IPS-18c (cell line): ENCODE results near the gene SYTL2.
"Not testable (repeated sequence)": the region's sequence is repeated elsewhere in the genome, so short reads cannot be mapped to it uniquely, and the experiment has no call there.

Experiments
- H3K4me3 ChIP-seq: 2 replicates; pipeline ENCODE4 v1.7.0; 2013; ENCODE audit warnings: low read depth, mild to moderate bottlenecking, low read length, moderate library complexity; ENCODE audit not compliant: insufficient read depth
- H3K9me3 ChIP-seq: one replicate; pipeline ENCODE4 v1.6.1; 2013; ENCODE audit warnings: mild to moderate bottlenecking, low read length, moderate library complexity; ENCODE audit not compliant: control insufficient read depth, insufficient read depth

SYTL2 gene

DNA sequence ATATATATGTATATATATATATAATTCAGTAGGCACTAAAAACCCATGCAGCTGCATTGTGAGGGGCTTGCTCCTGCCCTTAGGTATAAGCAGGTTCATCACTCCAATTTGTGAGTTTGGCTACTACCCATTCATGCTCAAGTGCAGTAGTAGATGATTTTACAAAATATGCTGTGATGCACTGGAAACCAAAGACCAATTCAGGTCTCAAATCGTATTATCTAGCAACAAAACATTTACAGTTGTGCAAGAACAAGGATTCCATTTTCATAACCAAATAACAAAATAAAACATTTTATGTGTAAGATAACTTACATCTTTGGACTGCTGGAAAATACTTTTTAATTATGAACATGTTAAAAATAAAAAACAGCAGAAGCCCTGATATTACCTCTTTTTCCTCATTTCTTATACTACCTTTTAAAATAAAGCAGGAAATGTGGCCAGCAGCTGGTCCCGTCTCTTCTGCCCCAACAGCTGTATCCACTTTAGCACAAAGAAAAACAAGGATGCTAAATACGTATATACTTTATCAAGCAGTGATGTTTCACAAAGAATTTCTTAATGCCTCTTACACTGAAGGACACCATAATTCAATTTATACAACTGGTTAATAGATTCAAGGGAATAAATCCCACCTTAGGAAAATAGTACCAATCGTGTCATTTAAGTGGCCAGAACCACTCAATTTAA is 148.8 kb downstream of the SYTL2 start:
- Histone ChIP-seq H3K9me3 (no peaks in the 10 kb centered on the region), H3K4me3 (peak overlapping the region; percentile 17)

DNA sequence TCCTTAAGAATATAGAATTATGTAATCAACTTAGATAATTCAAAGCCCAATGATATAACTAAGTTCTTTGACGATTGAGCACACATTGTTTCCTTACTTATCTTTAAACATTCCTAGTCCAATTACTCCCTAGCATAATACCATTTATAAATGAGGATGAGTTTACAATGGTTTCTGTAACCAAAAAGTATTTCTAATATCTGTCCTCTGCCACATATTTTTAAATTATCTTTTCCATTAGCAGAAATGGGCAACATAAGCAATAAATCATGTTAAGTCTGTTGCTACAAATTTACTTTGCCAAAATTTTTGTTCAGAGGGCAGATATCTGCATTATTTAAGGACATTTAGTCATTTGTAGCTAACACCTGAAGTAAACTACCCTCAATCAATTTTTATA is 152.8 kb downstream of the SYTL2 start:
- no peak overlapping the region for H3K4me3 ChIP-seq
- no peaks in the 10 kb centered on the region for H3K9me3 ChIP-seq

DNA sequence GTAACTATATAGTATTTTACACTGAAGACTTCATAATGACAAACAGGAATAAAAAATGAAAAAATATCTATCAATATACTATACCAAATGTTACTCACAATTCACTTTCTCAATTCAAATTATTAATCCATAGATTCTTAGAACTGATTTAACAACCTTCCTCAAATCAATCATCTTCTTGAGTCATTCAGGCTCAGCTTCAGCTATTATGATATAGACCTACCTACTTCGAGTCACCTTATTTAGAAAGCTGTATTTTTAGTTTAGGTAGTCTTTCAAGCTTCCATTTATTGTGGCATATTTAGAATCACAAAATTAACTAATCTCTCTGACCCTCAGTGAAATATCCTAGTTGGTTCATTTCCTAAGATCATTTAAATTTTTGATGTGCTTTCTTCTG is 154.2 kb downstream of the SYTL2 start:
- Histone ChIP-seq H3K9me3 (no peaks in the 10 kb centered on the region), H3K4me3 (no peak overlapping the region)

GRCh38 chr11:85654343-85654742 is 156.6 kb downstream of the SYTL2 start:
- not testable (repeated sequence) for H3K9me3 ChIP-seq, H3K4me3 ChIP-seq

DNA sequence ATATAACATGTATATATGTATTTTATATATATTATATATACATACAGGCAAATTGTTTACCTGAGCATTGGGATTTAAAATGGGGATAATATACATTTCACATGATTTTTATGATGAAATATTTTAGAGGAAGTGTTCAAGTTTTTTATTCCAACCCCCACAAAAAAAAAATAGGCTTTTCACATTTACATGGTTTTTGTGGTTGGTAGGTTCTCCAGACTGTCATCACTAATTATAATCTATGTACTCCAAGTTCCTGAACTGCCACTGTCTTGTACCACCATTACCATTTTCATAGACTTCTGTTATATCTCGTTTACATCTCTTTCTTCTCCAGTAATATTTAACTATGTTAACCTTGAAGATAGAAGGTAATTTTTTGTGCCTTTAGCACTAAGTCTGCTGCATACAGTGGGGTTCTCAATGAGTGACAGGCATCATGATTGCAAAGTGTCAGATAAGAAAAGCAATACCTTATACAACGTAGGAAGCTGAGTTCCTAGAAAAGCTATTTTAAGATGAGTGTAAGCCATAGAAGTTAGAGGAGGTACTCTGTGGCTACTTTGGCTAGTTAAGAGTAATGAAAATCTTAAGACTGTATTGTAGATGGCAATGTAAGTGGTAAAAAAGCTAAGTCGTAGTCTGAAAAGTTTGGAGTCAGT is 158.0 kb downstream of the SYTL2 start:
- Histone ChIP-seq H3K9me3 (no peaks in the 10 kb centered on the region), H3K4me3 (no peak overlapping the region)

DNA sequence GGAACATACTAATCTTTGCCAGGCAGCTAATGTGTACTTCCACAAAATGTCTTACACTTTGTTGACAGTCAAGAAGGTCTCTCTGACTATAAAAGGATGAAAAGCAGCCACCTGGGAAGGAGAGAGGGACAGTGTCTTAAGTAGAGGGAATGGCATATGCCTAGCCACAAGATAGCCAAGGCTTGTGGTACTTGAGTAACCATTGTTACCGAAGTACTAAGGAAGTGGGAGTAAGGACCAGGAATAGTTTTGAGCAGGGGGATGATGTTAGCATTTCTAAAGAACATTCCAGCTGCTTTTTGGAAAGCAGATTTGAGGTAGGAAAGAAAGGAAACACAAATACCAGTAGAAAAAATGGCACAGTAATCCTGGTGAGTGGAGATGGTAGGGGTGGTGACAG is 159.8 kb downstream of the SYTL2 start:
- H3K9me3 ChIP-seq: no peaks in the 10 kb centered on the region
- no peak overlapping the region for H3K4me3 ChIP-seq

DNA sequence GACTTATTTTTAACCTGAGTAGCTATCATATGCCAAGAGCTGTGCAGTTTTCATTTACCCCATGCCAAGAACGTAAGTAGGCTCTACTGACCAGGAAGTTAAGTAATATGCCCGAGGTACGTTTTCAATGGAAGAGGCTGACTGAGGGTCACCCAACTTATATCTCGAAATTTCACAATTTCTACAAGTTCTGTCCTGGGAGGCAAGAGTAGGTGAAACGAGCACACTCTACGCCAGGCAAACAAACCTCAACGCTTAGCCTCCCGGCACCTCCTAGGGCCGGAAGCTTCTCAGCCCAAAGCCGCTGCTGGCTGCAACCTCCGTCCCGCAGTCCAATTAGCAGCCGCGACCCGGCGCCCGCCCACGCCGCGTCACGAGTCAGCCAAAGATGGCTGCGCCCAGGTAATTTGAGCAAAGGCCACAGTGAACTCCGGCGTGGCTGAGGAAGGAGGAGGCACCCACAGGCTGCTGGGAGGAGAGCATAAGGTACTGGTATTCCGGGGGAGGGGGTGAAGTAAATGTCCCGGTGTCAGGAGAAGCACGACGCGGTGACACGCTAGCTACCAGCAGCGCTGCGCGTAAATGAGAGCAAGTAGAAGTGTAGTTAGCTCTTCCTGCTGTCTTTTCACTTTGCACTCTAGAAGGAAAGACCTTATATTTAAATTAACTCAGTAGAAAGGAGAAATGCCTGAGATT is 163.2 kb downstream of the SYTL2 start, which contains the start of gene TMEM126A:
Gene TMEM126A (plus strand): TSS at position 364 of the 696 bp plus-strand sequence. CDS start 2,289 bp downstream, outside the sequence.
- no peaks in the 10 kb centered on the region for H3K9me3 ChIP-seq
- H3K4me3 ChIP-seq: peak within 1 kb of the TSS; percentile 77

GRCh38 chr11:85647078-85647477 is 163.9 kb downstream of the SYTL2 start:
- peak overlapping the region; percentile 77 for H3K4me3 ChIP-seq

More at GRCh38 chr11:85647078-85647477, 163.9 kb downstream of the SYTL2 start:
- H3K9me3 ChIP-seq: no peaks in the 10 kb centered on the region
